ENCODE measurements around the gene OPA3.

DNA sequence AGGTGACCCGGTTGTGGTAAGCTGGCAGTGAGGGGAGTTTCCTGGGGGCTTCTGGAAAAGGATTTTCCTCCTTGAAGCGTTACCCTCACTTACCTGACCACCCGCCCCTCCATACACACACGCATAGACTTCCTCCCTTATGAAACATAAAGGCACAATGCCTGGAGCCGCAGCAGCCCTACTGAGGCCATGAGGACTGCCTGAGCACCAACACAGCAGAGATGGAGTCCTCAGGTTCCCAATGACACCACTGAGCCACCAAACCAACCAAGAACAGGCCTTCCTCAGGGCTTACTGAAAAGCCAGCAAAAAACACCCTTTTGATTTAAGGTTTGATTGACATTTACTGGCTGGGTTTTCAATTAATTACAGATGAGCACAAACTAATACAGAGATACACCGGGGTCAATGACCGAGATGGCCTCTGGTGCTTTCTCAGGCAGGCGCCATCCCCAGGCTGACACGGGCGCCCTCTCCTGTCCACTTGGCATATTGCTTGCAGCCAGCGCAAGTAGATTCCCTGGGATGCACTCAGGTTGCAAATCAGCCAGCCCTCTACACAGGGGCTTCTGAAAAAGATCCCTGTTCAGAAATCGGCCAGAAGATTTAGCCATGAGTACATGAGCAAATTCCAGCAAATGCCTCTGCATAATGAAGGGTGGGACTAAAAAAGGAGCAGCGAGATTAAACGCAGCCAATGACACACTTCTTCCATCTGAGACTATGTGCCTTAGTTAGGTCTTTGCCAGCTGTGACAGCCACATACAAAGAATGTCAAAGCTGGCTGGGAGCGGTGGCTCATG is 14.8 kb downstream of the OPA3 start:
- TF ChIP-seq, protein P1, sequence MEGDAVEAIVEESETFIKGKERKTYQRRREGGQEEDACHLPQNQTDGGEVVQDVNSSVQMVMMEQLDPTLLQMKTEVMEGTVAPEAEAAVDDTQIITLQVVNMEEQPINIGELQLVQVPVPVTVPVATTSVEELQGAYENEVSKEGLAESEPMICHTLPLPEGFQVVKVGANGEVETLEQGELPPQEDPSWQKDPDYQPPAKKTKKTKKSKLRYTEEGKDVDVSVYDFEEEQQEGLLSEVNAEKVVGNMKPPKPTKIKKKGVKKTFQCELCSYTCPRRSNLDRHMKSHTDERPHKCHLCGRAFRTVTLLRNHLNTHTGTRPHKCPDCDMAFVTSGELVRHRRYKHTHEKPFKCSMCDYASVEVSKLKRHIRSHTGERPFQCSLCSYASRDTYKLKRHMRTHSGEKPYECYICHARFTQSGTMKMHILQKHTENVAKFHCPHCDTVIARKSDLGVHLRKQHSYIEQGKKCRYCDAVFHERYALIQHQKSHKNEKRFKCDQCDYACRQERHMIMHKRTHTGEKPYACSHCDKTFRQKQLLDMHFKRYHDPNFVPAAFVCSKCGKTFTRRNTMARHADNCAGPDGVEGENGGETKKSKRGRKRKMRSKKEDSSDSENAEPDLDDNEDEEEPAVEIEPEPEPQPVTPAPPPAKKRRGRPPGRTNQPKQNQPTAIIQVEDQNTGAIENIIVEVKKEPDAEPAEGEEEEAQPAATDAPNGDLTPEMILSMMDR (IDR thresholded peaks at IDR 0.05; ENCODE audit: low read length), result peak; percentile 96
- no peak for TF ChIP-seq EZH2 (IDR thresholded peaks at IDR 0.05; ENCODE audit: borderline replicate concordance, low read length)

All from OCI-LY1 (cell line).